GM12873 (cell line): ENCODE data around the gene MLXIPL.

Experiments
- TF ChIP-seq, protein P1 (sequence below): IDR thresholded peaks from 2 replicates; pipeline ENCODE4 v1.5.1; 2012; ENCODE audit warnings: low read depth, mild to moderate bottlenecking, moderate library complexity, low read length, control low read depth; ENCODE audit not compliant: insufficient read depth; ENCODE audit errors: missing control alignments

Gene MLXIPL

DNA sequence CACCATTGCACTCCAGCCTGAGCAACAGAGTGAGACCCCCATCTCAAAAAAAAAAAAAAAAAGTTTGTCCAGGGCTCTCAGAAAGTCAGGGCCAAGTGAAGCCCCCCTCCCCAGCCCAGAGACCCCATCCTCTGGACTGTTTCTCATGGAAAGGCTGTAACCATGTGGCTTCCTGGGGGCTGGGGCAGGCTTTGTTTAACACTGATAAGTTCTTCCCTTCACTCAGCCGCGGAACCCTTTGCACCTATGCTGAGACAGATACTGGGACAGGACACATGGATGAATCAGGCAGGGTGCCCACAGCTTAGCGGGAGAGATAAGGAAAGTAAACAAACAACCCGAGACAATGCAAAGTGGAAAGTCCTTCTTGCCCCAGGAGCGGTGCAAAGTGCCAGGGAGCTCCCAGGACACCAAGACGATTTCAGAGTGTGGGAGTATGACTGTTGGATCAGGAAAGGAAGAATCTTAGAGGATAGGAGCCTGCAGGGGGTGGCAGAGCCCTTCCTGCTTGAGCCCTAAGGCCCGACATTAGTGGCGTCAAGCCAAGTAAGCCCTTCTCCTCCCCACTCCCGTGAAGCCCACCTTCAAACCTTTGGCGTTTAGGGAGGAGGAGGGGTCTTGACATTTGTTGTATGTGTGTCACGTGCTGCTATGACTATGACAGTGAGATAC is 11.6 kb downstream of the MLXIPL start:
- TF ChIP-seq, protein P1, sequence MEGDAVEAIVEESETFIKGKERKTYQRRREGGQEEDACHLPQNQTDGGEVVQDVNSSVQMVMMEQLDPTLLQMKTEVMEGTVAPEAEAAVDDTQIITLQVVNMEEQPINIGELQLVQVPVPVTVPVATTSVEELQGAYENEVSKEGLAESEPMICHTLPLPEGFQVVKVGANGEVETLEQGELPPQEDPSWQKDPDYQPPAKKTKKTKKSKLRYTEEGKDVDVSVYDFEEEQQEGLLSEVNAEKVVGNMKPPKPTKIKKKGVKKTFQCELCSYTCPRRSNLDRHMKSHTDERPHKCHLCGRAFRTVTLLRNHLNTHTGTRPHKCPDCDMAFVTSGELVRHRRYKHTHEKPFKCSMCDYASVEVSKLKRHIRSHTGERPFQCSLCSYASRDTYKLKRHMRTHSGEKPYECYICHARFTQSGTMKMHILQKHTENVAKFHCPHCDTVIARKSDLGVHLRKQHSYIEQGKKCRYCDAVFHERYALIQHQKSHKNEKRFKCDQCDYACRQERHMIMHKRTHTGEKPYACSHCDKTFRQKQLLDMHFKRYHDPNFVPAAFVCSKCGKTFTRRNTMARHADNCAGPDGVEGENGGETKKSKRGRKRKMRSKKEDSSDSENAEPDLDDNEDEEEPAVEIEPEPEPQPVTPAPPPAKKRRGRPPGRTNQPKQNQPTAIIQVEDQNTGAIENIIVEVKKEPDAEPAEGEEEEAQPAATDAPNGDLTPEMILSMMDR, result no peak

DNA sequence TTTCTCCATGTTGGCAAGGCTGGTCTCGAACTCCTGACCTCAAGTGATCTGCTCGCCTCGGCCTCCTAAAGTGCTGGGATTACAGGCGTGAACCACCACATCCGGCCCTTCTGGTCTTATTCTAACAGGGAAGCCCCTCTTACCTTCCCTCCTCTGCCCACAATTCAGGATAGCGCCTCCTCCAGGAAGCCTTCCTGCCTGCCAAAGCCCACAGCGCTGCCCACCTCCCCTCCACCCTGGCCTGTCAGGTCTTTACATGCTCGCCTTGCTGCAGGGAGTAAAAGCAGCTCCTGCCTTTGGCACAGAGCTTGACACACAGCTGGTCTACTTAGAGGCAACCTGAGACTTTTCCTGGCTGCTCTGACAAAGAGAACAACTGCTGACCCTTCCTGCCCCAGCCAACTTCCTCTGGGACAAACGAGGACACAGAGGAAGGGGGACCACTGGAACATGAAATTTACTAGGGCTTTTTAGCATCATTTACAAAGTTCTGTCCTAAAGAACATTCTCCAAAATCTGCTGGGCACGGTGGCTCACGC is 13.2 kb downstream of the MLXIPL start:
- TF ChIP-seq, protein P1, result no peak

DNA sequence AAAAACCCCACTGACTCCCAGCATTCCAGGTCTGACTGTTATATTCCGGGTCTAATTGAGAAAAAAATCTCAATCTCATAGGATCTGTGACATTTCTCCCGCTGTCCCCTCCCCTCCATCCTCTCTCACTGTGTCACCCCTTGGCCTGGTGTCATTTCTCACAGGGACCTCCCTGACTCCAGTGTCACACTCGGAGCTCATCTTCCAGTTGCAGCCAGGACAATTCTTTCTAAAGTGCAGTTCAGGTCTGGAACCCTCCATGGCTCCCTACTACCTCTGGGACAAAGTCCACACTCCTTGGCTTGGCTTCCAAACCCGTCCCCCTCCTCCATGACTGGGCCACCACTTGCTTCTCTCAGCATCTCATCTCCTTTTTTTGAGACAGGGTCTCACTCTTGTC is 14.2 kb downstream of the MLXIPL start:
- TF ChIP-seq, protein P1, result no peak

DNA sequence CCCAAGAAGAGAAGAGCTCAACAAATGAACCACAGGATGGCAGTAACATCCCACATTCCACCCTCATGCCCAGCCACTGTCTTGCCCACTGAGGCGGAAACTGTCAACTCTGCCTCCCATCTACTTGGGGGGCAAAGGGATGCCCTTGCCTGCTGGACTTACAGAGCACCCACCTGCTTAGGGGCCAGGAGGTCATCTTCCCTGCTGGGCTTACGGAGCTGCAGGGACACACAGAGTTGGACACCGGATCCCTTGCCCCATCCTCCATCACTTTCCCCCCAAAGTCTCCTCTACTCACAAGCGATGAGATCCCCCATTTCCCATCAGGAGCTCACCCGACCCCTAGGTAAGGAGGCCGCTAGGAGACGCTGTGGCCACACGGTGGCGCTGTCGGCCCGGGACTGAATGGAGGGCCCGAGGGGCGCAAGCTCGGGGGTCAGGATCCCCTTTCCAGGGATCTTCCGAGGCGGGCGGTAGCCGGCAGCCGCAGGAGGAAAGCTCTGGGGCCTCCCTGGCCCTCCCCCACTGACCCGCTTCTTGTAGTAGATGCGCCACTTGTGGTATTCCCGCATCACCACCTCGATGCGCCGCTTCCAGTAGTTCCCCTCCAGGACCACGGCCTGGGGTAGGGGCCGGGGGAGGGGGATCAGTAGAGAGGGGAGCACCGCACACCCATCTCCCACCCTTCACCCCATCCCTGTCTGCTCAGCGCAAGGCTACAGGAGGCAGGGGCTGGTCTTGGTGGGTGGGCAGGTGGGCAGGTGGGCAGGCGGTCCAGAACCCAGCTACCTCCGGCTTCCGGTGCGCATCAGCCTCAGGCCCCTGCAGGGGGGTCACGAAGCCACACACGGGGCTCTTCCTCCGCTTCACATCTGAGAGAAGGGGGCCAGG is 17.3 kb downstream of the MLXIPL start:
- TF ChIP-seq, protein P1, result peak; percentile 93

DNA sequence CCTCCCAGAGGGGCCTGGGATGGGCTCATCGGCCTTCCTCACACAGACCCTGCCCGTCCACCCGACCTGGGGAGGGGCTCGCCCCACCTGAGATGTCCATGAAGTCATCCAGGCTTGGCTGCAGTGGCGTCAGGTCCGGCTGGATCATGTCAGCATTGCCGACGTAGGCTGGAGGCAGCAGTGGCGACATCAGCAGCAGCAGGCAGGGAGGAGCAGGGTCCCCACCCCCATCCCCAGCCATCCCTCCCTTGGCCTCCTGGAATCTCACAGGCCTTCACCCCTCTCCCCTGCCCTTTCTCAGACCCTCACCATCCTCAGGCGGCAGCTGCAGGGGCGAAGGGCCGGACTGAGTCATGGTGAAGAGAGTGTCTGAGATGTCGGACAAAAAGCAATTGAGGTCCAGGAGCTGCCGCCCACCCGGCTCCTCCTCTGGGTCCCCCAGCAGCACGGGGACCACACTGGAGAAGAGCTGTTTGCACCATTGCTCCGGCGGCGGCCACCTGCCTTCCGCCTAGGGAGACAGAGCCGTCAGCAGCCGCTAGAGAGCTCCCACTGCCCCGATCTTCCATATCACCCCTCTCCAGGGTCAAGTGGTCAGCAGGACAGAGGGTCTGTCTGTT is 18.6 kb downstream of the MLXIPL start:
- TF ChIP-seq, protein P1, result no peak

DNA sequence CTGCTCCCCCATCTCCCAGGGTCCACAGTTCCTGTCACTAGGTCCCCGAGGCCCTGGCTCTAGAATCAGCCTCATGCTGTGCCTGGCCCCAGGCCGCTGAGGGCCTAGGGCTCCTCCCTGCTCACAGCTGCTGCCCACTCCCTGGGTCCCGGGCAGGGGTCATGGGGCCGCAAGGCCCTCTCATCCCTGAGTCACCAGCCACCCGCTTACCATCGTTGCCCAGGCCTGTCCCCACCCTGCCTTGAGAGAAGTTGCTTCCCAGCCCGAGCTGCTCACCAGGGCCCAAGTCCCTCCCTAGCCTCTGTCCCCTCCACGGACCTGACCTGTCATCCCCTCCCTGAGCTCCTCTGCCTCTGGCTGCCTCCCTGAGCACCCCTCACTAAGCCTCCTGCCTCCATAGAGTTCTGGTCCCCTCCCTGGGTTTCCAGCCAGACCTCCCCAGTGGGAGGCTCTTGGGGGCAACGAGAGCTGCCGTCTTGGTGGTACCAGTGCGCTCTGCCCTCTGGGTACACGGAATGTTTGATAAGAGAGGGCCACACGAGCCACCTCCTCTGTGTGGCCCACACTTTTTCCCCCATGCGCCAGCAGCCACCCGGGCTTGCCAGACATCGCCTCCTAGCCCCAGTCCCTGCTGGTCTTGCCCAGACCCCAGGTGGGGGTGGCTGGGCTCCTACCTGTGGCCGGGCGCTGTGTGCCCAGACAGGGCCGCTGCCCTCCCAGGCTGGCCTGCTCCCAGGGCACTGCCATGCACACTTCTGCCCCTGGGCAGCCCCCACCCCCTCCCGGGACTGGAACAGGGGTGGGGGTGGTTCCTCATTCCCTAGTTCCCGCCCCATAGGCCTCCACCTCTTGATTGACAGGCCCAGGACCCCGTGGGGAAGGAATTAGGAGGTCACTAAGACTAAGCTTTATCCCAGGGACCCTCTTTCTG is 21.3 kb downstream of the MLXIPL start:
- TF ChIP-seq, protein P1, result no peak
